Fibroblast of pulmonary artery (primary cell): ENCODE measurements around the gene CD36.

Experiments used
- DNase-seq: peaks from one replicate; pipeline ENCODE4 v3.0.0-alpha.2; 2010; ENCODE audit warnings: low read depth
- H3K4me3 ChIP-seq: replicated peaks from 2 replicates; pipeline ENCODE4 v1.5.1; 2011; ENCODE audit warnings: low read depth, mild to moderate bottlenecking, control low read depth, low read length, moderate library complexity
- CTCF ChIP-seq: IDR thresholded peaks from 2 replicates; pipeline ENCODE4 v1.5.1; 2011; ENCODE audit warnings: mild to moderate bottlenecking, control low read depth, low read length, inconsistent platforms; ENCODE audit errors: missing control alignments

Gene CD36

GRCh38 chr7:80647436-80647835 lies 9.0 kb downstream of the CD36 start:
- no peak for TF ChIP-seq CTCF
- no peak for DNase-seq
- H3K4me3 ChIP-seq = no peak overlapping the region

GRCh38 chr7:80648031-80648600 lies 9.7 kb downstream of the CD36 start:
- no peak overlapping the region for H3K4me3 ChIP-seq
- no peak for TF ChIP-seq CTCF
- DNase-seq = no peak

- TF ChIP-seq CTCF = no peak
- no peak overlapping the region for H3K4me3 ChIP-seq
- DNase-seq = no peak
Observed at GRCh38 chr7:80649011-80649410, 10.6 kb downstream of the CD36 start.

- no peak for TF ChIP-seq CTCF
- DNase-seq = no peak
Observed at GRCh38 chr7:80650030-80650429, 11.6 kb downstream of the CD36 start.

GRCh38 chr7:80651471-80651870 lies 13.0 kb downstream of the CD36 start:
- no peak for DNase-seq
- no peak overlapping the region for H3K4me3 ChIP-seq
- no peak for TF ChIP-seq CTCF

More at GRCh38 chr7:80650030-80650429, 11.6 kb downstream of the CD36 start:
- no peak overlapping the region for H3K4me3 ChIP-seq

GRCh38 chr7:80653244-80653643 lies 14.8 kb downstream of the CD36 start:
- no peak overlapping the region for H3K4me3 ChIP-seq
- no peak for TF ChIP-seq CTCF
- no peak for DNase-seq

- H3K4me3 ChIP-seq = no peak overlapping the region
- TF ChIP-seq CTCF = no peak
- no peak for DNase-seq
Observed at GRCh38 chr7:80654887-80655340, 16.5 kb downstream of the CD36 start.
